MM.1S (cell line): ENCODE results near the gene BCAR3.

Source experiments
- DNase-seq: peaks from one replicate; pipeline ENCODE4 v3.0.0-alpha.2; 2015
- H2AFZ ChIP-seq: fragments of 300-600 bp; sonication (generic); 2 replicates; pipeline ENCODE4 v1.6.0; 2016; ENCODE audit warnings: antibody characterized with exemption, low read length
- H3F3A ChIP-seq: fragments of 300-600 bp; sonication (generic); 2 replicates; pipeline ENCODE4 v1.6.1; 2016; ENCODE audit warnings: mild to moderate bottlenecking, antibody characterized with exemption, low read length, moderate library complexity, mixed read lengths; ENCODE audit not compliant: insufficient read depth
- H3K27ac ChIP-seq: fragments of 300-600 bp; sonication (generic); 2 replicates; pipeline ENCODE4 v1.5.1; 2016; ENCODE audit warnings: mild to moderate bottlenecking, low read length
- H3K27me3 ChIP-seq: fragments of 300-600 bp; sonication (generic); replicated peaks from 2 replicates; pipeline ENCODE4 v1.6.0; 2016; ENCODE audit warnings: low read length; ENCODE audit not compliant: insufficient read depth
- H3K36me3 ChIP-seq: fragments of 300-600 bp; sonication (generic); replicated peaks from 2 replicates; pipeline ENCODE4 v1.6.1; 2016; ENCODE audit warnings: mild to moderate bottlenecking, low read length, mixed read lengths; ENCODE audit not compliant: insufficient read depth
- H3K4me1 ChIP-seq: fragments of 300-600 bp; sonication (generic); 2 replicates; pipeline ENCODE4 v1.6.1; 2016; ENCODE audit warnings: low read length, mixed read lengths
- H3K4me2 ChIP-seq: fragments of 300-600 bp; sonication (generic); 2 replicates; pipeline ENCODE4 v1.6.0; 2016; ENCODE audit warnings: low read depth, low read length
- H3K4me3 ChIP-seq: fragments of 300-600 bp; sonication (generic); 2 replicates; pipeline ENCODE4 v1.5.1; 2016; ENCODE audit warnings: low read length, mixed read lengths
- H3K79me2 ChIP-seq: fragments of 300-600 bp; sonication (generic); 2 replicates; pipeline ENCODE4 v1.6.1; 2016; ENCODE audit warnings: mixed run types, low read length, mixed read lengths
- H3K9ac ChIP-seq: fragments of 300-600 bp; sonication (generic); 2 replicates; pipeline ENCODE4 v1.6.1; 2016; ENCODE audit warnings: low read length, mixed read lengths
- H3K9me2 ChIP-seq: fragments of 300-600 bp; sonication (generic); replicated peaks from 2 replicates; pipeline ENCODE4 v1.6.1; 2016; ENCODE audit warnings: mild to moderate bottlenecking, low read length, mixed read lengths; ENCODE audit not compliant: insufficient read depth
- H3K9me3 ChIP-seq: fragments of 300-600 bp; sonication (generic); replicated peaks from 2 replicates; pipeline ENCODE4 v1.6.1; 2016; ENCODE audit warnings: mild to moderate bottlenecking, low read length, mixed read lengths; ENCODE audit not compliant: insufficient read depth
- H4K20me1 ChIP-seq: fragments of 300-600 bp; sonication (generic); 2 replicates; pipeline ENCODE4 v1.6.1; 2016; ENCODE audit warnings: mild to moderate bottlenecking, low read length, moderate library complexity, mixed read lengths; ENCODE audit not compliant: insufficient read depth
- EZH2 ChIP-seq: fragments of 300-600 bp; sonication (generic); optimal IDR thresholded peaks from 2 replicates; pipeline ENCODE3; 2017; ENCODE audit warnings: low read depth, mild to moderate bottlenecking, antibody characterized with exemption, low read length, mixed read lengths
- EZH2phosphoT487 ChIP-seq: fragments of 300-600 bp; sonication (generic); IDR thresholded peaks from 2 replicates; pipeline ENCODE4 v1.6.1; 2018; ENCODE audit warnings: antibody characterized with exemption, low read length
- TF ChIP-seq, protein P1 (sequence below): fragments of 300-600 bp; sonication (generic); IDR thresholded peaks from 2 replicates; pipeline ENCODE4 v1.5.1; 2016; ENCODE audit warnings: antibody characterized with exemption, low read length, mixed read lengths

The BCAR3 gene

DNA sequence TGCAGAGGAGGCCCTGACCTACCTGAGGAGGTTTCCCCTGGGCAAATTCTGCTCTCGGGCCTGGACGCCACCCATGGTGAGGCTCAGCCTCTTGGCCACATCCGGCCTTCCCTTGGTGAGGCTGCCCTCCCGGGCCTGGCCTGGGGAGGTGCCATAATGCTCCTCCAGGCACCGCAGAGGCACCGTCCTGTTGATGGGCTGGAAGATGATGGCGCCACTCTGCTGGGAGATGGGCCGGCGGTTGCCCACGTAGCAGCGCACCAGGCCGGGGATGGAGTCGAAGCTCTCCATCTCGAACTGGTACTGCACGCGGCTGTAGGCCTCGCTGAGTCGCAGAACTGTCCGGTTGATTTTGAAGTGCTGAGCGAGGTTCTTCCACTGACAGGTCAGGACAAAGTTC, 92.7 kb downstream of the BCAR3 start:
- Histone ChIP-seq H3K9me2 (no peaks in the 10 kb centered on the region), H3K36me3 (no peaks in the 10 kb centered on the region), H3K4me3 (no peak overlapping the region), H3K4me1 (no peaks in the 10 kb centered on the region), H3K27ac (no peak overlapping the region), H3K9ac (no peak overlapping the region), H3K27me3 (no peaks in the 10 kb centered on the region), H3F3A (no peaks in the 10 kb centered on the region), H3K9me3 (no peaks in the 10 kb centered on the region), H4K20me1 (no peaks in the 10 kb centered on the region), H3K4me2 (no peak overlapping the region), H2AFZ (no peak overlapping the region), H3K79me2 (no peaks in the 10 kb centered on the region)
- TF ChIP-seq, protein P1, sequence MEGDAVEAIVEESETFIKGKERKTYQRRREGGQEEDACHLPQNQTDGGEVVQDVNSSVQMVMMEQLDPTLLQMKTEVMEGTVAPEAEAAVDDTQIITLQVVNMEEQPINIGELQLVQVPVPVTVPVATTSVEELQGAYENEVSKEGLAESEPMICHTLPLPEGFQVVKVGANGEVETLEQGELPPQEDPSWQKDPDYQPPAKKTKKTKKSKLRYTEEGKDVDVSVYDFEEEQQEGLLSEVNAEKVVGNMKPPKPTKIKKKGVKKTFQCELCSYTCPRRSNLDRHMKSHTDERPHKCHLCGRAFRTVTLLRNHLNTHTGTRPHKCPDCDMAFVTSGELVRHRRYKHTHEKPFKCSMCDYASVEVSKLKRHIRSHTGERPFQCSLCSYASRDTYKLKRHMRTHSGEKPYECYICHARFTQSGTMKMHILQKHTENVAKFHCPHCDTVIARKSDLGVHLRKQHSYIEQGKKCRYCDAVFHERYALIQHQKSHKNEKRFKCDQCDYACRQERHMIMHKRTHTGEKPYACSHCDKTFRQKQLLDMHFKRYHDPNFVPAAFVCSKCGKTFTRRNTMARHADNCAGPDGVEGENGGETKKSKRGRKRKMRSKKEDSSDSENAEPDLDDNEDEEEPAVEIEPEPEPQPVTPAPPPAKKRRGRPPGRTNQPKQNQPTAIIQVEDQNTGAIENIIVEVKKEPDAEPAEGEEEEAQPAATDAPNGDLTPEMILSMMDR = no peak
- TF ChIP-seq EZH2phosphoT487 (no peak), EZH2 (no peak)
- DNase-seq = no peak

DNA sequence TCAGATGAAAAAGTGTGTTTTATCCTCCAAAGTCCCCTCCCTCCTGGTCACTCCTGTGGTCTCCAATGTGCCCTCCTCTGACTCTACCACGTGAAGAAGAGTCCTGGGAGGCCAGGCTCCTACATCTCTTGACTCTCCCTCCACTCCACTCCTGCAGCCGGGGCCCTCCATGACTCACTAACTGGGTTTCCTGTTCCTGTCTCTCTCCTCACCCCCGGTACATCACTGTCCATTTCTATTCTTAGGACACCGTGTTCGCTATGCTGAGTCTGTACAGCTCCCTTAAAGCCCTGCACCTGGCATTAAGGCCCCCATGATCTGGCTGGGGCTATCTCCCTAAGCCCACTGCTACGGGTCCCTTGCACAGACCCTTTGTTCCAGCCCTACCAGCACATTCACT, 93.4 kb downstream of the BCAR3 start:
- Histone ChIP-seq H3K4me3 (no peak overlapping the region), H3K4me2 (no peak overlapping the region), H3K9me2 (no peaks in the 10 kb centered on the region), H3K27me3 (no peaks in the 10 kb centered on the region), H3K27ac (no peak overlapping the region), H3K79me2 (no peaks in the 10 kb centered on the region), H4K20me1 (no peaks in the 10 kb centered on the region), H3K9me3 (no peaks in the 10 kb centered on the region), H3K9ac (no peak overlapping the region), H3K4me1 (no peaks in the 10 kb centered on the region), H3F3A (no peaks in the 10 kb centered on the region), H2AFZ (no peak overlapping the region), H3K36me3 (no peaks in the 10 kb centered on the region)
- no peak for TF ChIP-seq EZH2phosphoT487
- TF ChIP-seq, protein P1 = no peak
- no peak for TF ChIP-seq EZH2
- DNase-seq = no peak

DNA sequence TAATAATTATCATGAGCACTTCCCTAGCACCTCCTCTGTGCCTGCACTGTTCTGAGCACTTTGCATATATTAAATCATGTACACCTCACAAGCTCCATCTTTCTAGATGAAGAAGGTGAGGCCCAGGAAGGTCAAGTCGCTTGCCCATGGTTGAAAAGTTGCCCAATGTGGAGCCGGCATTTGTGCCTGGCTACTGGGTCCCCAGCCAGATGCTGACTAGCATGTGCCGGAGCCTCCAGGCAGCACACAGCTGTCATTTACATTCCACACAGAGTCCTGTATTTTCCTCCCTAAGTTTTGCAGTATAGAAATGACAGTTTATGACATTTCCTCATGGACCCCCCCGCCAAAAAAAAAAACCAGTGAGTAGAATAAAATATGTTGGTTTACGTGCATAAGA, 94.3 kb downstream of the BCAR3 start:
- no peaks in the 10 kb centered on the region for H3K4me1 ChIP-seq
- TF ChIP-seq EZH2phosphoT487 = no peak
- TF ChIP-seq, protein P1 = no peak
- no peak for TF ChIP-seq EZH2

More for the DNA sequence above, 94.3 kb downstream of the BCAR3 start:
- no peaks in the 10 kb centered on the region for H3K27me3 ChIP-seq
- no peaks in the 10 kb centered on the region for H3F3A ChIP-seq
- no peaks in the 10 kb centered on the region for H3K9me3 ChIP-seq
- no peak for DNase-seq
- H3K9ac ChIP-seq = no peak overlapping the region
- H3K27ac ChIP-seq = no peak overlapping the region
- no peak overlapping the region for H3K4me3 ChIP-seq
- no peaks in the 10 kb centered on the region for H4K20me1 ChIP-seq
- H2AFZ ChIP-seq = no peak overlapping the region
- H3K4me2 ChIP-seq = no peak overlapping the region
- H3K79me2 ChIP-seq = no peaks in the 10 kb centered on the region
- no peaks in the 10 kb centered on the region for H3K9me2 ChIP-seq
- H3K36me3 ChIP-seq = no peaks in the 10 kb centered on the region
